Osteocyte (in vitro differentiated cells): ENCODE measurements around the gene NR2F6. TPM values are rescaled to one million over a fixed set of nuclear protein-coding genes. Genes with fewer than 3 reads are reported as not detected.

Experiments
- DNase-seq: peaks from one replicate; pipeline ENCODE4 v3.0.0; 2021; ENCODE audit warnings: mixed read lengths; ENCODE audit not compliant: unreplicated experiment; ENCODE audit errors: extremely low spot score
- H3K27ac Mint-ChIP-seq: one replicate; pipeline ENCODE4 v1.8.0; 2021; ENCODE audit warnings: mild to moderate bottlenecking, mixed read lengths; ENCODE audit not compliant: unreplicated experiment
- H3K27me3 Mint-ChIP-seq: one replicate; pipeline ENCODE4 v1.8.0; 2021; ENCODE audit warnings: mixed read lengths; ENCODE audit not compliant: unreplicated experiment
- H3K36me3 Mint-ChIP-seq: one replicate; pipeline ENCODE4 v1.8.0; 2021; ENCODE audit warnings: mixed read lengths; ENCODE audit not compliant: unreplicated experiment
- H3K4me1 Mint-ChIP-seq: one replicate; pipeline ENCODE4 v1.8.0; 2021; ENCODE audit warnings: mixed read lengths; ENCODE audit not compliant: unreplicated experiment
- H3K4me3 Mint-ChIP-seq: one replicate; pipeline ENCODE4 v1.8.0; 2021; ENCODE audit warnings: mild to moderate bottlenecking, moderate library complexity, mixed read lengths; ENCODE audit not compliant: unreplicated experiment
- H3K9me3 Mint-ChIP-seq: one replicate; pipeline ENCODE4 v1.8.0; 2021; ENCODE audit warnings: mixed read lengths; ENCODE audit not compliant: unreplicated experiment
- total RNA-seq: library from RNA; stranded (reverse); gene quantifications from 2 replicates; pipeline ENCODE4 v1.2.1, GENCODE V29; 2021
- TF ChIP-seq, protein P1 (sequence below): fragments of 200-600 bp; sonication (generic); IDR thresholded peaks from 2 replicates; pipeline ENCODE4 v1.5.0; 2021; ENCODE audit warnings: antibody characterized with exemption, mild to moderate bottlenecking, moderate library complexity

NR2F6 gene
- total RNA-seq, 1 donor from 2014 or later = 44.2 TPM

DNA sequence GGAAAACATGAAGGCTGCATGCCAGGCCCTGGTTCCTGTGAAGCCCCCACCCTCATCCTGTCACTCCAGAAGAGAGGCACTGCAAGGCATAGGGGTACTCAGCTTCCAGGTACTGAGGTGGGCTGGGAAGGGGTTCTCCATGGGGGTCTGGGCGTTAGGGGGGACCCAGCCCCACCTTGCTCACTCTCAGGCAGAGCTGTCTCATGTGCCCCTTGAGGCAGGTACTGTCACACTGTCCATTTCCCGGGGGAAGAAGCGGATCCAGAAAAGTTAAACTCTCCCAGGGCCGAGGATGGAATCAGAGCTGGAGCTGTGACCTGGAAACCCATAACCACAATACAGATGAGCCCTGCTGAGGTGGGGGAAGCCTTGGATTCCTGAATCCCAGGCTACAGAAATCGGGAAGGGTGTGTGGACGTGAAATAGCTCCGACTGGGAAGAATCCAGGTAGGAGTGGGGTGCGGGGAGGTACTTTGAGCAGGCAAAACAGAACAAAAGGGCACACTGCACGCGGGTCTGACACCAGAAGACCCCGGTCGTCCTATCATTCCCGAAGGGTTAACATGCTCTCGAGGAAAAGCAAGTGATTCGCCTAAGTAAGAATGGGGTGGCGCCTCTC lies 31.1 kb downstream of the NR2F6 start:
- H3K27me3 Mint-ChIP-seq = no peaks in the 10 kb centered on the region
- DNase-seq = no peak
- peak overlapping the region; percentile 88 for H3K4me3 Mint-ChIP-seq
- peak overlapping the region; percentile 97 for H3K27ac Mint-ChIP-seq
- H3K36me3 Mint-ChIP-seq = peaks cover 24% of the 10 kb centered on the region
- peaks cover 22% of the 10 kb centered on the region for H3K4me1 Mint-ChIP-seq
- TF ChIP-seq, protein P1, sequence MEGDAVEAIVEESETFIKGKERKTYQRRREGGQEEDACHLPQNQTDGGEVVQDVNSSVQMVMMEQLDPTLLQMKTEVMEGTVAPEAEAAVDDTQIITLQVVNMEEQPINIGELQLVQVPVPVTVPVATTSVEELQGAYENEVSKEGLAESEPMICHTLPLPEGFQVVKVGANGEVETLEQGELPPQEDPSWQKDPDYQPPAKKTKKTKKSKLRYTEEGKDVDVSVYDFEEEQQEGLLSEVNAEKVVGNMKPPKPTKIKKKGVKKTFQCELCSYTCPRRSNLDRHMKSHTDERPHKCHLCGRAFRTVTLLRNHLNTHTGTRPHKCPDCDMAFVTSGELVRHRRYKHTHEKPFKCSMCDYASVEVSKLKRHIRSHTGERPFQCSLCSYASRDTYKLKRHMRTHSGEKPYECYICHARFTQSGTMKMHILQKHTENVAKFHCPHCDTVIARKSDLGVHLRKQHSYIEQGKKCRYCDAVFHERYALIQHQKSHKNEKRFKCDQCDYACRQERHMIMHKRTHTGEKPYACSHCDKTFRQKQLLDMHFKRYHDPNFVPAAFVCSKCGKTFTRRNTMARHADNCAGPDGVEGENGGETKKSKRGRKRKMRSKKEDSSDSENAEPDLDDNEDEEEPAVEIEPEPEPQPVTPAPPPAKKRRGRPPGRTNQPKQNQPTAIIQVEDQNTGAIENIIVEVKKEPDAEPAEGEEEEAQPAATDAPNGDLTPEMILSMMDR = no peak
- no peaks in the 10 kb centered on the region for H3K9me3 Mint-ChIP-seq

DNA sequence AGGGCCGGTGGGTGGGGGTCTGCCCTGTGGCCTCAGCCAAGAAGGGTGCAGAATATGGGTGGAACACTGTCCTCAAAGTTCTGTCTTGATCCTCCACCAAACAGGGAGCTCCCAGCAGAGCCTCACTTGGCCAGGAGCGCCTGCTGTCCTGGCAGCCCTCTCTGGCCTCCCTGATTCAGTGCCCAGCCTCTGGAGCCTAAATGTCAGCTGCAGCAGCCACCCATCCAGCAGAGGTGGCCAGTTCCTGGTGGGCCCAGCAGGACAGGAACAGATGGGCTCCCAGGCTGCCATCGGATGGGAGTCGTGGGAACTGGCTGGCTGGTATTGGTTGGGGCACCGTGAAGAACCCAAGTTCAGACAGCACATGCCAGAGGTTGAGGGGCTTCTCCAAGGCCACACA lies 32.4 kb downstream of the NR2F6 start:
- TF ChIP-seq, protein P1 = no peak
- H3K27ac Mint-ChIP-seq = no peak overlapping the region
- H3K4me1 Mint-ChIP-seq = peaks cover 22% of the 10 kb centered on the region
- peaks cover 26% of the 10 kb centered on the region for H3K36me3 Mint-ChIP-seq
- no peaks in the 10 kb centered on the region for H3K9me3 Mint-ChIP-seq
- H3K4me3 Mint-ChIP-seq = no peak overlapping the region
- DNase-seq = no peak
- no peaks in the 10 kb centered on the region for H3K27me3 Mint-ChIP-seq

DNA sequence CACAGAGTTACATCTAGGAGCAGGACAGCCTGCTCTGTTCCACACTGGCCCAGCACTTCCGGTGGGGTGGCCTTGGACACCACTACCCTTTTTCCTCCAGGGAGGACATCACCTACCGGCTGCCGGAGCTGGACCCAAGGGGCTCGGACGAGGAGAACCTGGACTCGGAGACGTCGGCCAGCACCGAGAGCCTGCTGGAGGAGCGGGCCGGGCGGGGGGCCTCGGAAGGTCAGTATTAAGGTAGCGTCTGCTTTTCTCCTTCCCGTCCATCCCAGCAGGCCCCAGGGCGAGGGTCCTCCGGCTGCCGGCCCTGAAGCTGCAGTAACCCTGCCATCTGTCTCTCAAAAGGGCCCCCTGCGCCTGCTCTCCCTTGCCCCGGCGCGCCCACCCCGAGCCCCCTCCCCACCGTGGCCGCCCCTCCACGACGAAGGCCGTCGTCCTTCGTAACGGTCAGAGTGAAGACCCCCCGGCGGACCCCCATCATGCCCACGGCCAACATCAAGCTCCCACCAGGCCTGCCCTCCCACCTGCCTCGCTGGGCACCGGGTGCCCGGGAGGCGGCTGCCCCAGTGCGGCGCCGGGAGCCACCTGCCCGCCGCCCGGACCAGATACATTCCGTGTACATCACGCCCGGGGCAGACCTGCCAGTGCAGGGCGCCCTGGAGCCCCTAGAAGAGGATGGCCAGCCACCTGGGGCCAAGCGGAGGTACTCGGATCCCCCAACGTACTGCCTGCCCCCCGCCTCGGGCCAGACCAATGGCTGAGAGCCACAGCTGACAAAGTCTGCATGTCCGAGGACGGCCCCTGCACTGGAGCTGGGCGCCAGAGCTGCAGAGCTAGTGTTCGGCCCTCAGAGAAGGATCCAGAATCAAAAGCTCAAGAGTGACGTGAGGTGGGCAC lies 33.9 kb downstream of the NR2F6 start:
- Mint-ChIP-seq H3K27me3 (no peaks in the 10 kb centered on the region), H3K9me3 (no peaks in the 10 kb centered on the region), H3K27ac (no peak overlapping the region), H3K4me3 (no peak overlapping the region), H3K4me1 (peaks cover 22% of the 10 kb centered on the region), H3K36me3 (peaks cover 24% of the 10 kb centered on the region)
- no peak for DNase-seq
- TF ChIP-seq, protein P1 = no peak

DNA sequence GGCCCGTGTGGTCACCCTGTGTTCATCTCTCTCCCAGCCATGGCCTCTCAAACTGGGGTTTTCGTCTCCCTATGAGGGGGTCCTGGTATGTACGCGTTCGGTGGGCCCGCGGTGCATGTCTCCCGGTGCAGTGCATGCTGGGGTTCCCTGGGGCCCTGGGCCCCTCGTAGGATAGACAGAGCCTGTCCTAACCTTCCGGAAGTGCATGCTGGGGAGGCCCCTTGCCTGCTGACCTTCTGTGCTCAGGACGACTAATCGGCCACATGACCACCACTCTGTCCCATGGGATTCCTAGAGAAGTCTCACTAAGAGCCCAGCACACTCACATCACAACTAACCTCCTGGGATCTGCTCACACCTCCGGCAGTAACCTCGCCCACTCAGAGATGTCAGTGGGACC lies 35.4 kb downstream of the NR2F6 start:
- DNase-seq = no peak
- Mint-ChIP-seq H3K36me3 (peaks cover 24% of the 10 kb centered on the region), H3K4me1 (peaks cover 15% of the 10 kb centered on the region), H3K27ac (no peak overlapping the region), H3K27me3 (no peaks in the 10 kb centered on the region), H3K4me3 (no peak overlapping the region), H3K9me3 (no peaks in the 10 kb centered on the region)
- TF ChIP-seq, protein P1 = no peak
